Measurements from ENCODE around the gene ARID5B.

Gene ARID5B

DNA sequence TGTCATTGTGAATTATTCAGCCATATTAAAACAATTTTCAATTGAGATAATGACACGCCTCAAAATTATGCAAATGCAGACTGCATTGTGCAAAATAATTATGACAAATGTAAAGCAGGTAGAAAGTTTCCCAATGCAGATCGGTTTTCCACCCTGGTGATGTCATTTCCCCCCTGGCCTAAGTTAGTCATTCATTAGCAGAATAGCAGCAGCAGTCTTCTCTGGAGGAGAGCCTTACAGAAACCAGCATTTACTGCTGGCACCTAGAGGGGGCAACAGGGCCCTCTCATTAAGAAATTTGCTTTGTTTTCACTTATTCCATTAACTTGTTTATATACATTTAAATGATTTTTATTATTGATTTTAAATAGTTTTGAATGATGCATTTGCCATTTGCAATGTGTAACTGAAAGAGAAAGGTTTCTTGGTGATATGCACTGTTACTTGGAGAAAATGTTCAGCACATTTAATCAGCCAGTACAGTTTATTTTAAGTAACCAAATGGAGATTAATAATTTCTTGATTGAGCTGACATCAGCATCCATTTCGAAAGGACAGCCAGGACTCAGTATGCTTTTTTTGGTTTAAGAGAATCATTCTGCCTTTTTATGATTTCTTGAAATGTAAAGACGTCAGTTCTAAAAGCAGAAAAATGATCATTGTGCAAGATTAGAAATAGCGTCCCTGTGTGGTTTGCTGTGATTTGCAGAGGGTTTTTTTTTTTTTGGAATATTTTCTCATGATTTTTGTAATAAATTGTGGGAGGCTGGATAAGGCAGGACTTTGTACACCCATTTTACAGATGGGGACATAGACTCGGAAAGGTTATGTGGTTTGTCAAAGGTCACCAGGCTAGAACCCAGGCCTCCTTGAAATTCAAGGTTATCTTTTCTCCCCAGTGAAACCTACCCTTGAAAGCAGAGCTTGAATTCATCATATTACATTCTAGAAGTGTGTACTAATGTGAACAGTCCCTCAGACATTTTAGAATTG is 3.5 kb downstream of the ARID5B start:
- TF ChIP-seq, protein P1, sequence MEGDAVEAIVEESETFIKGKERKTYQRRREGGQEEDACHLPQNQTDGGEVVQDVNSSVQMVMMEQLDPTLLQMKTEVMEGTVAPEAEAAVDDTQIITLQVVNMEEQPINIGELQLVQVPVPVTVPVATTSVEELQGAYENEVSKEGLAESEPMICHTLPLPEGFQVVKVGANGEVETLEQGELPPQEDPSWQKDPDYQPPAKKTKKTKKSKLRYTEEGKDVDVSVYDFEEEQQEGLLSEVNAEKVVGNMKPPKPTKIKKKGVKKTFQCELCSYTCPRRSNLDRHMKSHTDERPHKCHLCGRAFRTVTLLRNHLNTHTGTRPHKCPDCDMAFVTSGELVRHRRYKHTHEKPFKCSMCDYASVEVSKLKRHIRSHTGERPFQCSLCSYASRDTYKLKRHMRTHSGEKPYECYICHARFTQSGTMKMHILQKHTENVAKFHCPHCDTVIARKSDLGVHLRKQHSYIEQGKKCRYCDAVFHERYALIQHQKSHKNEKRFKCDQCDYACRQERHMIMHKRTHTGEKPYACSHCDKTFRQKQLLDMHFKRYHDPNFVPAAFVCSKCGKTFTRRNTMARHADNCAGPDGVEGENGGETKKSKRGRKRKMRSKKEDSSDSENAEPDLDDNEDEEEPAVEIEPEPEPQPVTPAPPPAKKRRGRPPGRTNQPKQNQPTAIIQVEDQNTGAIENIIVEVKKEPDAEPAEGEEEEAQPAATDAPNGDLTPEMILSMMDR (conservative IDR thresholded peaks at IDR 0.05; ENCODE audit: low read depth, low read length), result no peak
- H4K20me1 ChIP-seq (ENCODE audit: insufficient read depth), result no peaks in the 10 kb centered on the region
- H3K27ac ChIP-seq, result no peak overlapping the region
- no peaks in the 10 kb centered on the region for H3K27me3 ChIP-seq (ENCODE audit: insufficient read depth, low read depth)
- H3K9ac ChIP-seq, result no peak overlapping the region
- peak overlapping the region; percentile 40; the same call in 1 of the 2 replicates for H3K4me2 ChIP-seq
- H2AFZ ChIP-seq (ENCODE audit: low read depth), result no peak overlapping the region
- no peak overlapping the region for H3K4me3 ChIP-seq (IDR thresholded peaks at IDR 0.05; ENCODE audit: insufficient read depth, low read depth, low read length)
- no peaks in the 10 kb centered on the region for H3K79me2 ChIP-seq (ENCODE audit: insufficient read depth, low read depth)
- H3K4me1 ChIP-seq (ENCODE audit: low read depth, poor library complexity, severe bottlenecking), result peaks cover 15% of the 10 kb centered on the region
- no peaks in the 10 kb centered on the region for H3K36me3 ChIP-seq (ENCODE audit: insufficient read depth)

DNA sequence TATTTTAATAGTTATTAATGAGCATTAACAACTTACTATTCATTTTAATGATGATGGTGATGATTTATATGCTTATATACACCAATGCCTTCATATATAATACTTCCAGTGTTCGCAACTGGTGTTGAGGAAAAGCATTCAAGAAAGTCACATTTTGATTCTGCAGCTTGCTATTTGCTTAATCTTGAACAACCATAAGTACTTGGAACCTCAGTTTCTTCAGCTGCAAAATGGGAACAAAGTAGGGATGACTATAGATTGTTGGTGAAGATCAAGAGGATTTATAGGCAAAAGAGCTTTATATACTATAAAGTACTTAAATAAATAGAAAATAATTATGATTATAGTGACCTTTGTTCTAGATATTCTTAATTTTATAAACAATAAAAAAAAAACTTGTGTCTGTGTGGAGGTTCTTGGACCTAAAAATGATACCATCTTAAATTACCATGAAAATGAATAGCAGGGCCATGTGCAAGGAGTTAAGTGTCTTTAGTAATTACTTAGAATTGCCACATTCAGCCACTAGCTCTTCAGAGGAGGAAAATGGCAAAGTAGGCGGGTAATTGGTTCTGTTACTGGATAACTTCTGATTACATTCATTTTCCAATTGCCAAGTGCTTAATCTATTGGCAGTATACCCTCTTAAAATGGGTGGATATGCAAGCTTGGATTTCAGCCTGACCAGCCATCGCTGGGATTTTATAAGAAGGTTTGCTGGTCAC is 4.5 kb downstream of the ARID5B start:
- Histone ChIP-seq H3K4me2 (no peak overlapping the region), H3K79me2 (ENCODE audit: insufficient read depth, low read depth) (no peaks in the 10 kb centered on the region), H3K27ac (no peak overlapping the region), H3K9ac (no peak overlapping the region), H4K20me1 (ENCODE audit: insufficient read depth) (no peaks in the 10 kb centered on the region), H3K27me3 (ENCODE audit: insufficient read depth, low read depth) (no peaks in the 10 kb centered on the region), H3K4me3 (IDR thresholded peaks at IDR 0.05; ENCODE audit: insufficient read depth, low read depth, low read length) (no peak overlapping the region), H3K36me3 (ENCODE audit: insufficient read depth) (no peaks in the 10 kb centered on the region), H2AFZ (ENCODE audit: low read depth) (no peak overlapping the region), H3K4me1 (ENCODE audit: low read depth, poor library complexity, severe bottlenecking) (peaks cover 15% of the 10 kb centered on the region)
- TF ChIP-seq, protein P1 (conservative IDR thresholded peaks at IDR 0.05; ENCODE audit: low read depth, low read length), result no peak

DNA sequence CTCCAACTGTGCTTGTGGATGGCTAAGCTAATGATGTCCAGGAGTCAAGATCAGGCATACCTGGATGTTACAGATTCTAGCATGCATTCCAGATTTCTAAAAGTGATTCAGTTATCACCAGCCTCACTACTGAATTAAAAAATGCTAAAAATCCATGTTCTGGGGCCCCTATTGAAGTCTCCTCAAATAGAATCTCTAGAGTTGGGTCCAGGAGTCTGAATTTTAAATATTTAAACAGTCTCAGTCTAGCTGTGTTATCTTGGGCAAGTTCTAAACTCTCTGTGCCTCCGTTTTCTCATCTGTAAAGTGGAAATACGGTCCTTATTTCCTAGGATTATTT is 5.0 kb downstream of the ARID5B start:
- Histone ChIP-seq H3K79me2 (ENCODE audit: insufficient read depth, low read depth) (no peaks in the 10 kb centered on the region), H3K4me2 (no peak overlapping the region), H2AFZ (ENCODE audit: low read depth) (no peak overlapping the region), H3K36me3 (ENCODE audit: insufficient read depth) (no peaks in the 10 kb centered on the region), H3K4me3 (IDR thresholded peaks at IDR 0.05; ENCODE audit: insufficient read depth, low read depth, low read length) (no peak overlapping the region), H3K4me1 (ENCODE audit: low read depth, poor library complexity, severe bottlenecking) (peaks cover 15% of the 10 kb centered on the region), H3K27me3 (ENCODE audit: insufficient read depth, low read depth) (no peaks in the 10 kb centered on the region), H3K27ac (no peak overlapping the region), H3K9ac (no peak overlapping the region), H4K20me1 (ENCODE audit: insufficient read depth) (no peaks in the 10 kb centered on the region)
- TF ChIP-seq, protein P1 (conservative IDR thresholded peaks at IDR 0.05; ENCODE audit: low read depth, low read length), result no peak

DNA sequence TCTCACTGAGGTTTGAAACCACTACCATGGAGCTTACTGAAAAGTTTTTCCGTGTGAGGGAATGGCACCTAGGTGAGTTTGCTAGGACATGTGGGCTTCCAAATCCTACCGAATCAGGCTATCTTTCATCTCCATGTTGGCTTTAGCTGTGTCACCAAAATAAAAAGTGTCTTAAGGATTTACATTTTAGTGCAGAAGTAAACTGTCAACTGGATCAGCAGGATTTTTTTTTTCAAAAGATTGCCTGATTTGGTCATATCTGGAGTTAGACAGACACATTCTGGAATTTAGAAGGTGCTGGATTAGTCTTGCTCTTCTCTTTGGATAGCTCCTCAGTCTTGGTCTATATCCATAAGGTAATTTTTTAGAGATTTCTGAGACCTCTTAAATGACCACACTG is 5.5 kb downstream of the ARID5B start:
- peaks cover 15% of the 10 kb centered on the region for H3K4me1 ChIP-seq (ENCODE audit: low read depth, poor library complexity, severe bottlenecking)
- H3K4me2 ChIP-seq, result no peak overlapping the region
- H3K9ac ChIP-seq, result no peak overlapping the region
- no peak overlapping the region for H3K4me3 ChIP-seq (IDR thresholded peaks at IDR 0.05; ENCODE audit: insufficient read depth, low read depth, low read length)
- H4K20me1 ChIP-seq (ENCODE audit: insufficient read depth), result no peaks in the 10 kb centered on the region
- no peaks in the 10 kb centered on the region for H3K79me2 ChIP-seq (ENCODE audit: insufficient read depth, low read depth)
- no peak overlapping the region for H3K27ac ChIP-seq
- H3K36me3 ChIP-seq (ENCODE audit: insufficient read depth), result no peaks in the 10 kb centered on the region
- TF ChIP-seq, protein P1 (conservative IDR thresholded peaks at IDR 0.05; ENCODE audit: low read depth, low read length), result no peak
- H3K27me3 ChIP-seq (ENCODE audit: insufficient read depth, low read depth), result no peaks in the 10 kb centered on the region
- no peak overlapping the region for H2AFZ ChIP-seq (ENCODE audit: low read depth)
